SIG-M5 (cell line): ENCODE data around the gene SGIP1.

Experiments used
- DNase-seq: peaks from one replicate; lab custom pipeline; 2025; lab: John Stamatoyannopoulos, UW

The SGIP1 gene

GRCh38 chr1:66533804-66534740 lies at the start of gene SGIP1:
TSS of gene SGIP1 (plus strand) at chr1:66534153. CDS start at chr1:66534359, 206 bp downstream.
- DNase-seq, result no peak

GRCh38 chr1:66489151-66489550 lies 44.8 kb upstream of the SGIP1 start:
- DNase-seq, result no peak

- no peak for DNase-seq
Observed at GRCh38 chr1:66489972-66490601, 43.9 kb upstream of the SGIP1 start.

- DNase-seq, result no peak
Observed at GRCh38 chr1:66490816-66491215, 43.1 kb upstream of the SGIP1 start.

- no peak for DNase-seq
Observed at GRCh38 chr1:66492424-66492823, 41.5 kb upstream of the SGIP1 start.

GRCh38 chr1:66493731-66494130 lies 40.2 kb upstream of the SGIP1 start:
- DNase-seq, result no peak

GRCh38 chr1:66494482-66494881 lies 39.5 kb upstream of the SGIP1 start:
- DNase-seq, result no peak

GRCh38 chr1:66495495-66495894 lies 38.5 kb upstream of the SGIP1 start:
- DNase-seq, result no peak

- DNase-seq, result no peak
Observed at GRCh38 chr1:66497910-66498309, 36.0 kb upstream of the SGIP1 start.

GRCh38 chr1:66500301-66500700 lies 33.7 kb upstream of the SGIP1 start:
- DNase-seq, result no peak

GRCh38 chr1:66502086-66502485 lies 31.9 kb upstream of the SGIP1 start:
- no peak for DNase-seq

- DNase-seq, result no peak
Observed at GRCh38 chr1:66503841-66504470, 30.0 kb upstream of the SGIP1 start.

- no peak for DNase-seq
Observed at GRCh38 chr1:66505671-66506392, 28.1 kb upstream of the SGIP1 start.

GRCh38 chr1:66506393-66506687 lies 27.6 kb upstream of the SGIP1 start:
- no peak for DNase-seq

GRCh38 chr1:66506991-66507390 lies 27.0 kb upstream of the SGIP1 start:
- DNase-seq, result no peak

- no peak for DNase-seq
Observed at GRCh38 chr1:66510407-66510806, 23.5 kb upstream of the SGIP1 start.

GRCh38 chr1:66511118-66511517 lies 22.8 kb upstream of the SGIP1 start:
- DNase-seq, result no peak

- no peak for DNase-seq
Observed at GRCh38 chr1:66517959-66518358, 16.0 kb upstream of the SGIP1 start.

GRCh38 chr1:66518654-66519053 lies 15.3 kb upstream of the SGIP1 start:
- DNase-seq, result no peak

GRCh38 chr1:66519992-66520391 lies 14.0 kb upstream of the SGIP1 start:
- DNase-seq, result no peak

- no peak for DNase-seq
Observed at GRCh38 chr1:66520655-66521054, 13.3 kb upstream of the SGIP1 start.

- DNase-seq, result no peak
Observed at GRCh38 chr1:66521721-66522365, 12.1 kb upstream of the SGIP1 start.
